GM12878 (cell line): ENCODE results near the gene GJA5. TPM values are rescaled to one million over a fixed set of nuclear protein-coding genes. Genes with fewer than 3 reads are reported as not detected.

Experiments
- ATAC-seq: fragments of 200-7000 bp; cut with Tn5 transposase; 3 replicates; pipeline ENCODE4 v1.9.1; 2020; ENCODE audit warnings: mild to moderate bottlenecking, moderate library complexity
- BruUV-seq: library from RNA; stranded (reverse); fragments of 400-500 nt; replicated peaks from 2 replicates; lab custom pipeline; 2021; lab: Mats Ljungman, UMichigan
- CTCF ChIA-PET: fragments of 300-600 bp; sonication (Branson Sonifier 250); formaldehyde crosslinking; extraction: SDS; loops from one replicate; lab custom pipeline; 2021; ENCODE audit warnings: inconsistent platforms; lab: Yijun Ruan, JAX
- POLR2A ChIA-PET: fragments of 350-600 bp; formaldehyde crosslinking; extraction: SDS; loops from one replicate; lab custom pipeline; 2021; ENCODE audit warnings: inconsistent platforms; lab: Charles Lee
- RAD21 ChIA-PET: fragments of 300-600 bp; sonication (Branson Sonifier 250); formaldehyde crosslinking; loops from one replicate; lab custom pipeline; 2023; ENCODE audit warnings: antibody characterized with exemption; ENCODE audit not compliant: unreplicated experiment; lab: Charles Lee
- SMC1A ChIA-PET: fragments of 300-600 bp; sonication (Branson Sonifier 250); formaldehyde crosslinking; loops from one replicate; lab custom pipeline; 2023; ENCODE audit not compliant: unreplicated experiment, uncharacterized antibody; lab: Charles Lee
- DNase-seq: peaks from one replicate; pipeline ENCODE4 v3.0.0-alpha.2; 2011; ENCODE audit warnings: low read depth, low spot score
- FAIRE-seq: peaks from 3 replicates; lab custom pipeline; 2011; peaks lifted over from hg19 to GRCh38; lab: Jason Lieb, UNC
- H2AFZ ChIP-seq: 2 replicates; pipeline ENCODE4 v1.6.0; 2011; ENCODE audit warnings: low read depth, low read length, control low read depth; ENCODE audit not compliant: control insufficient read depth
- H3K27ac ChIP-seq: 2 replicates; pipeline ENCODE4 v1.5.1; 2011; ENCODE audit warnings: control low read depth; ENCODE audit not compliant: control insufficient read depth, insufficient read depth
- H3K27me3 ChIP-seq, 2 experiments: replicated peaks in 1 of 2; 2 replicates each; pipeline versions ENCODE4 v1.6.0 to v1.6.1; 2011; ENCODE audit warnings: low read length in 1 of 2; ENCODE audit not compliant: control insufficient read depth in 2 of 2, insufficient read depth in 2 of 2
- H3K36me3 ChIP-seq, 2 experiments: 2 replicates each; pipeline ENCODE4 v1.5.1; 2011; ENCODE audit warnings: low read length in 1 of 2; ENCODE audit not compliant: control insufficient read depth in 2 of 2, insufficient read depth in 2 of 2
- H3K4me1 ChIP-seq: 2 replicates; pipeline ENCODE4 v1.6.1; 2011; ENCODE audit warnings: mild to moderate bottlenecking, low read length, moderate library complexity, mixed read lengths; ENCODE audit not compliant: control insufficient read depth, insufficient read depth
- H3K4me2 ChIP-seq: 2 replicates; pipeline ENCODE4 v1.6.0; 2011; ENCODE audit warnings: control low read depth; ENCODE audit not compliant: control insufficient read depth, insufficient read depth
- H3K4me3 ChIP-seq: fragments of 200-600 bp; sonication (generic); 2 replicates; pipeline ENCODE4 v1.5.1; 2016
- H3K79me2 ChIP-seq: 2 replicates; pipeline ENCODE4 v1.6.0; 2011; ENCODE audit warnings: low read length; ENCODE audit not compliant: control insufficient read depth, insufficient read depth
- H3K9ac ChIP-seq: 2 replicates; pipeline ENCODE4 v1.8.0; 2011; ENCODE audit warnings: low read length, control low read depth, mixed read lengths; ENCODE audit not compliant: control insufficient read depth, insufficient read depth
- H3K9me3 ChIP-seq: replicated peaks from 3 replicates; pipeline ENCODE4 v1.5.1; 2011; ENCODE audit warnings: mild to moderate bottlenecking, low read length; ENCODE audit not compliant: control insufficient read depth, insufficient read depth
- H4K20me1 ChIP-seq: 2 replicates; pipeline ENCODE4 v1.6.0; 2011; ENCODE audit not compliant: control insufficient read depth, insufficient read depth
- DPF2 ChIP-seq: fragments of 450-650 bp; IDR thresholded peaks from 2 replicates; pipeline ENCODE4 v1.6.1; 2017; ENCODE audit warnings: mild to moderate bottlenecking
- E2F8 ChIP-seq: fragments of 450-650 bp; IDR thresholded peaks from 2 replicates; pipeline ENCODE4 v1.6.1; 2018; ENCODE audit warnings: mild to moderate bottlenecking, low read depth, moderate library complexity; ENCODE audit not compliant: partially characterized antibody
- EGR1 ChIP-seq, 2 experiments: IDR thresholded peaks; 1 replicate in 1 of 2; 2 replicates in 1 of 2; pipeline ENCODE4 v1.6.1; 2011 to 2012; ENCODE audit warnings: low read depth in 2 of 2, low read length in 2 of 2, borderline replicate concordance in 1 of 2, mild to moderate bottlenecking in 1 of 2, moderate library complexity in 1 of 2
- NFXL1 ChIP-seq: fragments of 450-650 bp; IDR thresholded peaks from 2 replicates; pipeline ENCODE4 v1.6.1; 2017; ENCODE audit warnings: antibody characterized with exemption, mild to moderate bottlenecking, borderline replicate concordance
- PML ChIP-seq: IDR thresholded peaks from 2 replicates; pipeline ENCODE4 v1.6.1; 2012; ENCODE audit warnings: low read length, inconsistent platforms
- POU2F2 ChIP-seq: IDR thresholded peaks from 3 replicates; pipeline ENCODE4 v1.6.1; 2011; ENCODE audit warnings: low read depth, mild to moderate bottlenecking, low read length, borderline replicate concordance
- RBBP5 ChIP-seq: fragments of 200-600 bp; sonication (generic); conservative IDR thresholded peaks from 2 replicates; pipeline ENCODE4 v1.6.1; 2016
- SIN3A ChIP-seq: IDR thresholded peaks from 2 replicates; pipeline ENCODE4 v1.6.1; 2012; ENCODE audit warnings: low read depth, low read length, improper control_type of control experiment
- SUZ12 ChIP-seq: fragments of 200-600 bp; sonication (generic); IDR thresholded peaks from one replicate; pipeline ENCODE4 v1.6.1; 2018; ENCODE audit warnings: antibody characterized with exemption, mild to moderate bottlenecking; ENCODE audit not compliant: unreplicated experiment
- TAF1 ChIP-seq: IDR thresholded peaks from 2 replicates; pipeline ENCODE4 v1.6.1; 2011; ENCODE audit warnings: mild to moderate bottlenecking, low read depth, low read length, borderline replicate concordance
- WGBS: methylation state at CpG from one replicate; pipeline ENCODE4 v1.1.6; 2016; ENCODE audit warnings: low lambda C conversion rate; ENCODE audit not compliant: insufficient replicate concordance, insufficient coverage; ENCODE audit errors: missing lambda C conversion rate; 5-methylcytosine and 5-hydroxymethylcytosine counted together
- in situ Hi-C: fragments of 300-500 bp; cut with MboI; formaldehyde crosslinking; loops from 9 replicates; pipeline ENCODE4 v1.14.3; 2018; ENCODE audit warnings: mixed read lengths
- intact Hi-C: fragments of 100-400 bp; cut with micrococcal nuclease; formaldehyde crosslinking; loops from one replicate; pipeline ENCODE4 v1.14.2; 2022; ENCODE audit not compliant: unreplicated experiment
- polyA plus RNA-seq, 11 experiments: library from polyadenylated mRNA; depleted of rRNA in 4 of 11; unstranded in 6 of 11; stranded (reverse) in 5 of 11; fragments of >200 nt; fragmentation: Nextera tagmentation in 4 of 11; fragmentation: Illumina TruSeq in 1 of 11; extraction: Ambion mirVana in 4 of 11; extraction: Trizol in 1 of 11; gene quantifications; 1 replicate in 1 of 11; 2 replicates in 10 of 11; pipeline versions ENCODE4 v1.2.1 to v1.2.3, GENCODE V29; 2011 to 2016; ENCODE audit warnings: inconsistent platforms in 2 of 11, missing spikeins in 2 of 11, low read depth in 1 of 11
- total RNA-seq, 4 experiments: library from RNA; depleted of rRNA in 3 of 4; stranded (reverse); fragments of >200 nt in 3 of 4; fragmentation: Illumina TruSeq in 1 of 4; extraction: Trizol in 1 of 4; gene quantifications; 2 replicates each; pipeline versions ENCODE4 v1.2.1 to v1.2.3, GENCODE V29; 2013 to 2021

GJA5 gene
- total and polyA plus RNA-seq, 10 of the 15 experiments (the other 5 are each of a cell fraction or from before 2014, with no cell fraction given), result not detected

DNA sequence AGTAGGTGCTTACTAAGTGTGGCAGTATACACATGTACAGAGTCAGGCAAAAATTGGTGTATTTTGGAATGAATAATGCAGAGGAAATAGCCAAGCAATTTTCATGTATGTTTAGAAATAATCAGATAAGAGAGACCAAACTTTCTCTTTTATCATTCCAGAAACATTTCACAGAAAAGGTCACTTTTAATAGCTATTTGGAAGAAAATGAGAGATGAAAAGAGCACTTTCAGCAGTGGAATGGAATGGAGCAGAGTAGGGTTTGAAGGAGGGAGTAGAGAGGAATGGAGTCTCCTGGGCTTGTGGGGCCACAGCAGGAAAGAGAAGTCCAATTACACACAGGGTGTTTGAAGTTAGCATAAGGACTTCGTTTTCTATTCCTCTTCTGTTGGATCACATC, 48.8 kb upstream of the GJA5 start:
- SMC1A ChIA-PET, result no interaction called here
- Histone ChIP-seq H3K27ac (no peak overlapping the region), H3K4me1 (no peaks in the 10 kb centered on the region), H3K4me2 (no peak overlapping the region), H3K27me3 (peaks cover 0 to 3% of the 10 kb centered on the region in 2 experiments; a peak in 2 of 4 replicates), H4K20me1 (no peaks in the 10 kb centered on the region), H3K9ac (no peak overlapping the region), H3K4me3 (no peak overlapping the region), H3K9me3 (no peaks in the 10 kb centered on the region), H3K36me3 (no peaks in the 10 kb centered on the region), H3K79me2 (no peaks in the 10 kb centered on the region), H2AFZ (no peak overlapping the region)
- WGBS, result no CpG with 5 or more reads among the region's 1 CpG
- FAIRE-seq (no peak), ATAC-seq (no peak), DNase-seq (no peak)
- TF ChIP-seq NFXL1 (no peak), EGR1 (IDR thresholded peaks at IDR 0.05; ENCODE audit: borderline replicate concordance in 1 of 2, low read depth in 2 of 2, low read length in 2 of 2) (no peak), SUZ12 (no peak), PML (no peak), RBBP5 (no peak), SIN3A (no peak)
- BruUV-seq, result no TSS peak
- POLR2A ChIA-PET, result no interaction called here
- intact Hi-C loops, result no loop called here
- in situ Hi-C loops, result no loop called here
- CTCF ChIA-PET, result no interaction called here
- RAD21 ChIA-PET, result no interaction called here

DNA sequence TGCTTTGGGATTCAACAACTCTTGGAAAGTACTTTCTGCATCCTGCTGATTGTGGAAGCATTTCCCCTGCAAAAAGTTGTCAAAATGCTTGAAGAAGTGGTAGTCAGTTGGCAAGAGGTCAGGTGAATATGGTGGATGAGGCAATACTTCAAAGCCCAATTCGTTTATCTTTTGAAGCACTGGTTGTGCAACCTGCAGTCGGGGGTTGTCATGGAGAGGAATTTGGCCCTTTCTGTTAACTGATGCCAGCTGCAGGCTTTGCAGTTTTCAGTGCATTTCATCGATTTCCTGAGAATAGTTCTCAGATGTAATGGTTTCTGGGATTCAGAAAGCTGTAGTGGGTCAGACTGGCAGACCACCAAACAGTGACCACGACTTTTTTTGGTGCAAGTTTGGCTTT, 47.6 kb upstream of the GJA5 start:
- H3K9ac ChIP-seq, result no peak overlapping the region
- no peaks in the 10 kb centered on the region for H3K4me1 ChIP-seq
- no peaks in the 10 kb centered on the region for H4K20me1 ChIP-seq
- ChIA-PET RAD21 (no interaction called here), SMC1A (interaction anchor here (0.8 kb wide), 1 partner anchor 15 kb away, joined by 3 read pairs; no protein-coding TSS in a partner anchor), POLR2A (no interaction called here), CTCF (no interaction called here)
- H3K9me3 ChIP-seq, result no peaks in the 10 kb centered on the region
- no peak overlapping the region for H3K27ac ChIP-seq
- no peak overlapping the region for H3K4me2 ChIP-seq
- no peak overlapping the region for H3K4me3 ChIP-seq
- H2AFZ ChIP-seq, result no peak overlapping the region
- peaks cover 0 to 1% of the 10 kb centered on the region in 2 experiments; a peak in 2 of 4 replicates for H3K27me3 ChIP-seq
- no peak for DNase-seq
- in situ Hi-C loops, result no loop called here
- WGBS, result 0% methylated on average over 4 of the region's 4 CpGs
- TF ChIP-seq TAF1, result no peak
- TF ChIP-seq E2F8, result no peak
- no peak for TF ChIP-seq POU2F2
- TF ChIP-seq DPF2, result no peak
- BruUV-seq, result no TSS peak
- FAIRE-seq, result no peak
- no peaks in the 10 kb centered on the region for H3K79me2 ChIP-seq
- intact Hi-C loops, result no loop called here
- H3K36me3 ChIP-seq, result no peaks in the 10 kb centered on the region
- ATAC-seq, result no peak
